GM23248 (cell line): Measurements from ENCODE around the gene FRMD3. TPM values are rescaled to one million over a fixed set of nuclear protein-coding genes. Genes with fewer than 3 reads are reported as not detected.

ENCODE experiments used
- DNase-seq: peaks from one replicate; pipeline ENCODE4 v3.0.0-alpha.2; 2015
- H2AFZ ChIP-seq: fragments of 200-600 bp; sonication (generic); 2 replicates; pipeline ENCODE4 v1.6.1; 2016; ENCODE audit warnings: antibody characterized with exemption
- H3F3A ChIP-seq: fragments of 200-600 bp; sonication (generic); 2 replicates; pipeline ENCODE4 v1.6.1; 2016; ENCODE audit warnings: mild to moderate bottlenecking, antibody characterized with exemption, mixed run types; ENCODE audit not compliant: insufficient read depth
- H3K27ac ChIP-seq: fragments of 200-600 bp; sonication (generic); 2 replicates; pipeline ENCODE4 v1.5.1; 2016; ENCODE audit warnings: mild to moderate bottlenecking
- H3K27me3 ChIP-seq: fragments of 200-600 bp; sonication (generic); replicated peaks from 2 replicates; pipeline ENCODE4 v1.6.1; 2016; ENCODE audit warnings: mild to moderate bottlenecking; ENCODE audit not compliant: insufficient read depth
- H3K36me3 ChIP-seq: fragments of 200-600 bp; sonication (generic); 2 replicates; pipeline ENCODE4 v1.6.1; 2016; ENCODE audit warnings: low read depth, mild to moderate bottlenecking
- H3K4me1 ChIP-seq: fragments of 200-600 bp; sonication (generic); 2 replicates; pipeline ENCODE4 v1.6.1; 2016; ENCODE audit warnings: mild to moderate bottlenecking; ENCODE audit not compliant: insufficient read depth
- H3K4me2 ChIP-seq: fragments of 200-600 bp; sonication (generic); one replicate; pipeline ENCODE4 v1.6.1; 2016; ENCODE audit warnings: mild to moderate bottlenecking; ENCODE audit not compliant: unreplicated experiment
- H3K4me3 ChIP-seq: fragments of 200-600 bp; sonication (generic); 2 replicates; pipeline ENCODE4 v1.5.1; 2016; ENCODE audit warnings: mild to moderate bottlenecking
- H3K79me2 ChIP-seq: fragments of 200-600 bp; sonication (generic); 2 replicates; pipeline ENCODE4 v1.6.1; 2016; ENCODE audit warnings: mild to moderate bottlenecking; ENCODE audit not compliant: insufficient read depth
- H3K9ac ChIP-seq: fragments of 200-600 bp; sonication (generic); 2 replicates; pipeline ENCODE4 v1.6.1; 2016; ENCODE audit warnings: mild to moderate bottlenecking
- H3K9me2 ChIP-seq: fragments of 200-600 bp; sonication (generic); 2 replicates; pipeline ENCODE4 v1.6.1; 2016; ENCODE audit warnings: mixed run types, mild to moderate bottlenecking, moderate library complexity; ENCODE audit not compliant: insufficient read depth
- H3K9me3 ChIP-seq: fragments of 200-600 bp; sonication (generic); one replicate; pipeline ENCODE4 v1.6.1; 2017; ENCODE audit warnings: low read depth
- H4K20me1 ChIP-seq: fragments of 200-600 bp; sonication (generic); 2 replicates; pipeline ENCODE4 v1.6.0; 2016; ENCODE audit not compliant: insufficient read depth
- EZH2 ChIP-seq: fragments of 200-600 bp; sonication (generic); IDR thresholded peaks from 2 replicates; pipeline ENCODE4 v1.6.1; 2018; ENCODE audit warnings: antibody characterized with exemption, mild to moderate bottlenecking; ENCODE audit not compliant: insufficient read depth, poor library complexity, severe bottlenecking
- EZH2phosphoT487 ChIP-seq: fragments of 200-600 bp; sonication (generic); IDR thresholded peaks from 2 replicates; pipeline ENCODE4 v1.6.1; 2018; ENCODE audit warnings: antibody characterized with exemption, moderate library complexity, mild to moderate bottlenecking, low read depth; ENCODE audit not compliant: insufficient read depth
- WGBS, 2 experiments: methylation state at CpG; one replicate each; pipeline ENCODE4 v1.1.6; 2015 to 2017; ENCODE audit warnings: low lambda C conversion rate in 2 of 2, low coverage in 1 of 2; ENCODE audit errors: missing lambda C conversion rate in 2 of 2; 5-methylcytosine and 5-hydroxymethylcytosine counted together
- in situ Hi-C: fragments of 300-500 bp; cut with MboI; formaldehyde crosslinking; loops from 2 replicates; pipeline ENCODE4 v1.15.0; 2020
- polyA plus RNA-seq: library from polyadenylated mRNA; unstranded; fragments of >200 nt; fragmentation: Nextera tagmentation; extraction: Ambion mirVana; gene quantifications from 2 replicates; pipeline ENCODE4 v1.2.1, GENCODE V29; 2016
- total RNA-seq: library from RNA; depleted of rRNA; stranded (reverse); fragments of >200 nt; shearing (Covaris generic); gene quantifications from 2 replicates; pipeline ENCODE4 v1.2.3, GENCODE V29; 2014

FRMD3 gene
- total and polyA plus RNA-seq, 2 experiments from 2014 or later, result 0.32 to 0.66 TPM

DNA sequence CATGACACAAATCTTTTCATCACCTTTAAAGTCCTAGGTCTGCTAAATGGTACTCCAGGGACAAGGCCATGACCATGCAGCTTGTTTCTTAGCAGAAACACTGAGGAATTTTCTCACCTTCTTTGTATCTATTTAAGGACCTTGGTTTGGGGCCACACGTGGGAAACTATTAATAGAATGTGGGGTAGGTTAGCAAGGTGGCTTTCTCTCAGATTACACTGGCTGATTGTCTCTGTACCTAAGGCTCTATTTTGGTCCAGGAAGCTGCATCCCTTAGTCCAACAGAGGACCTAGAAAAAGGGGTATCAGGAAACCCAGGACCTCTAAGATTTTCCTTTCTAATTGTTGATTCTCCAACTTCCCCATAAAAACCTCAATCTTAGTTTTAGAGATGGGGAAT, 36.3 kb upstream of the FRMD3 start:
- H3K27me3 ChIP-seq, result no peaks in the 10 kb centered on the region

GRCh38 chr9:83572524-83572923, 34.3 kb upstream of the FRMD3 start:
- in situ Hi-C loops, result no loop called here
- Histone ChIP-seq H4K20me1 (no peaks in the 10 kb centered on the region), H3K9me2 (no peaks in the 10 kb centered on the region), H3K27me3 (no peaks in the 10 kb centered on the region), H3K9ac (no peak overlapping the region), H3F3A (no peaks in the 10 kb centered on the region), H3K4me3 (no peak overlapping the region), H3K79me2 (no peaks in the 10 kb centered on the region), H3K4me1 (no peaks in the 10 kb centered on the region), H2AFZ (no peak overlapping the region), H3K9me3 (no peaks in the 10 kb centered on the region), H3K36me3 (no peaks in the 10 kb centered on the region), H3K27ac (no peak overlapping the region), H3K4me2 (no peak overlapping the region)
- TF ChIP-seq EZH2, result no peak
- no peak for TF ChIP-seq EZH2phosphoT487
- WGBS, 2 experiments, result 58 to 69% methylated on average over 5 of the region's 5 CpGs
- DNase-seq, result no peak

More for the DNA sequence above, 36.3 kb upstream of the FRMD3 start:
- no peaks in the 10 kb centered on the region for H3F3A ChIP-seq
- no peaks in the 10 kb centered on the region for H3K4me1 ChIP-seq
- H3K9ac ChIP-seq, result no peak overlapping the region
- H2AFZ ChIP-seq, result no peak overlapping the region
- no peak for TF ChIP-seq EZH2phosphoT487
- TF ChIP-seq EZH2, result no peak
- H3K9me2 ChIP-seq, result no peaks in the 10 kb centered on the region
- no peak overlapping the region for H3K4me2 ChIP-seq
- 68 to 72% methylated on average over 1 of the region's 1 CpG for WGBS, 2 experiments
- no peaks in the 10 kb centered on the region for H3K36me3 ChIP-seq
- no peaks in the 10 kb centered on the region for H3K79me2 ChIP-seq
- no peak overlapping the region for H3K4me3 ChIP-seq
- no peaks in the 10 kb centered on the region for H4K20me1 ChIP-seq
- no peak for DNase-seq
- H3K9me3 ChIP-seq, result no peaks in the 10 kb centered on the region
- no peak overlapping the region for H3K27ac ChIP-seq
- in situ Hi-C loops, result no loop called here

DNA sequence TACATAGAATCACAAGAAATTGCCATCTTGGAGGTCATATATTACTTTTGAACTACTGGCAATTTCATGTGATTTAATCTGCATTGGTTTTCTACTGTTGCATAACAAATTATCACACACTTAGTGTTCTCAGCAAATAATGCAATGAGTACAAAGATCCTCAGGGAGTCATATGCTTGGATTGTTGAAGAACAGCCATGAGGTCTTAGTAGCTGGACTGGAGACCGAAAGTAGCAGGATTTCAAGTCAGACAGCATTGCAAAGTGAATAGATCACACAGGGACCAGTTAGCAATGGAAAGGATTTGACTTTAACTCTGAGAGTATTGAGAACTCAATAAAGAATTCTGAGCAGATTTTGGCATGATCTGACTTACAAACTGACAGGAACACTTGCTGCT, 32.2 kb upstream of the FRMD3 start:
- in situ Hi-C loops, result no loop called here
- no peak overlapping the region for H3K9ac ChIP-seq
- DNase-seq, result no peak
- H3K4me3 ChIP-seq, result no peak overlapping the region
- no peaks in the 10 kb centered on the region for H4K20me1 ChIP-seq
- H3K79me2 ChIP-seq, result no peaks in the 10 kb centered on the region
- H3K9me3 ChIP-seq, result no peaks in the 10 kb centered on the region
- TF ChIP-seq EZH2 (no peak), EZH2phosphoT487 (no peak)
- no peaks in the 10 kb centered on the region for H3K27me3 ChIP-seq
- H3K36me3 ChIP-seq, result no peaks in the 10 kb centered on the region
- no peaks in the 10 kb centered on the region for H3F3A ChIP-seq
- 64 to 65% methylated on average over 1 of the region's 1 CpG for WGBS, 2 experiments
- no peak overlapping the region for H3K4me2 ChIP-seq
- no peak overlapping the region for H2AFZ ChIP-seq
- H3K4me1 ChIP-seq, result no peaks in the 10 kb centered on the region
- no peaks in the 10 kb centered on the region for H3K9me2 ChIP-seq
- H3K27ac ChIP-seq, result no peak overlapping the region

- Histone ChIP-seq H3K4me2 (no peak overlapping the region), H3K79me2 (no peaks in the 10 kb centered on the region), H3K36me3 (no peaks in the 10 kb centered on the region), H3K9me2 (no peaks in the 10 kb centered on the region), H3K4me1 (no peaks in the 10 kb centered on the region), H3K9me3 (no peaks in the 10 kb centered on the region), H2AFZ (no peak overlapping the region), H3K4me3 (no peak overlapping the region), H4K20me1 (no peaks in the 10 kb centered on the region), H3K27me3 (no peaks in the 10 kb centered on the region), H3K27ac (no peak overlapping the region), H3K9ac (no peak overlapping the region), H3F3A (no peaks in the 10 kb centered on the region)
- 17 to 22% methylated on average over 2 of the region's 2 CpGs for WGBS, 2 experiments
- no peak for DNase-seq
- in situ Hi-C loops, result no loop called here
- TF ChIP-seq EZH2phosphoT487, result no peak
- no peak for TF ChIP-seq EZH2
Observed at GRCh38 chr9:83569326-83569725, 31.1 kb upstream of the FRMD3 start.

DNA sequence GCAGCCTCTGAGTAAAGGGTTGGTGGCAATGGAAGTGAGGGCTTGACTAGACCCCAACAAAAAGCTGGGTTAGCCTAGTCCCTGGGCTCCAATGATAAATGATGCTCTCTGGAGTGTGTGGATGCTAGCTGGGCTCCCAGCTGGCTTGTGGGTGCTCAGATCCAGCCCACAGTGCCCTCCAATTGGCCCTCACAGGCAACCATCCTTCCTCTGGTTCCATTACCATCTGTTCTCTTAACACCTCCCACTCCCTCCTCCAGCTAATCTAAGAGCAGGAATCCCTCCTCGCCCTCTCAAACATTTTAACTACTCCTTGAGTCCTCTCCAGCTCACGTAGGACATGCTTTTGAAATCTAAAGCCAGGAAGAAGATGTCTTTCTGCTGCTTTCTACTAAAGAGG, 25.2 kb upstream of the FRMD3 start:
- Histone ChIP-seq H3K4me2 (no peak overlapping the region), H3K9me2 (no peaks in the 10 kb centered on the region), H3K9ac (no peak overlapping the region), H3K79me2 (no peaks in the 10 kb centered on the region), H2AFZ (no peak overlapping the region), H3K4me3 (no peak overlapping the region), H3K4me1 (no peaks in the 10 kb centered on the region), H3K36me3 (no peaks in the 10 kb centered on the region), H3K27ac (no peak overlapping the region), H4K20me1 (no peaks in the 10 kb centered on the region), H3K27me3 (no peaks in the 10 kb centered on the region), H3K9me3 (no peaks in the 10 kb centered on the region), H3F3A (no peaks in the 10 kb centered on the region)
- no peak for DNase-seq
- TF ChIP-seq EZH2phosphoT487 (no peak), EZH2 (no peak)
- WGBS, 2 experiments, result 65 to 72% methylated on average over 2 of the region's 2 CpGs
- in situ Hi-C loops, result no loop called here
